ENCODE data around the gene MTMR3. TPM values are rescaled to one million over a fixed set of nuclear protein-coding genes. Genes with fewer than 3 reads are reported as not detected.

MTMR3 gene
- total RNA-seq, 1 donor: 26.9 TPM

DNA sequence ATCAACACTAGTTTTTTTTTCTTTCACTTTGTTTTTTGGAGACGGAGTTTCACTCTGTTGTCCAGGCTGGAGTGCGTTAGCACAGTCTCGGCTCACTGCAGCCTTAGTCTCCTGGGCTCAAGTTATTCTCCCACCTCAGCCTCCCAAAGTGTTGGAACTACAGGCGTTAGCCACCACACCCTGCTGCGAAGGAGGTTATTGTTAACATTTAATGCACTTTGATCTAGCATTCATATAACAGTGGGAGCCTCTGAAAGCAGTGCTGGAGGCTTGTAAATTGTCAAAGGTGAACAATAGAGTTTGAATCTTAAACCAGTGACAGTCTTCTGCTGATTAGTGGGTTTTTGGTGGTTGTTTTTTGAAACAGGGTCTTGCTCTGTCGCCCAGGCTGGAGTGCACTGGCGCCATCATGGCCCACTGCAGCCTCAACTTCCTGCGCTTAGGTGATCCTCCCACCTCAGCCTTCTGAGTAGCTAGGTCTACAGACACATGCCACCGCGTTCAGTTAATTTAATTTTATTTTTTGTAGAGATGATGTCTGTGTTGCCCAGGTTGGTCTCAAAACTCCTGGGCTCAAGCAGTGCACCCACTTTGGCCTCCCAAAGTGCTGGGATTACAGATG, 100.4 kb downstream of the MTMR3 start:
- H3K4me3 ChIP-seq (ENCODE audit: low read depth, low read length): no peak overlapping the region
- TF ChIP-seq, protein P1, sequence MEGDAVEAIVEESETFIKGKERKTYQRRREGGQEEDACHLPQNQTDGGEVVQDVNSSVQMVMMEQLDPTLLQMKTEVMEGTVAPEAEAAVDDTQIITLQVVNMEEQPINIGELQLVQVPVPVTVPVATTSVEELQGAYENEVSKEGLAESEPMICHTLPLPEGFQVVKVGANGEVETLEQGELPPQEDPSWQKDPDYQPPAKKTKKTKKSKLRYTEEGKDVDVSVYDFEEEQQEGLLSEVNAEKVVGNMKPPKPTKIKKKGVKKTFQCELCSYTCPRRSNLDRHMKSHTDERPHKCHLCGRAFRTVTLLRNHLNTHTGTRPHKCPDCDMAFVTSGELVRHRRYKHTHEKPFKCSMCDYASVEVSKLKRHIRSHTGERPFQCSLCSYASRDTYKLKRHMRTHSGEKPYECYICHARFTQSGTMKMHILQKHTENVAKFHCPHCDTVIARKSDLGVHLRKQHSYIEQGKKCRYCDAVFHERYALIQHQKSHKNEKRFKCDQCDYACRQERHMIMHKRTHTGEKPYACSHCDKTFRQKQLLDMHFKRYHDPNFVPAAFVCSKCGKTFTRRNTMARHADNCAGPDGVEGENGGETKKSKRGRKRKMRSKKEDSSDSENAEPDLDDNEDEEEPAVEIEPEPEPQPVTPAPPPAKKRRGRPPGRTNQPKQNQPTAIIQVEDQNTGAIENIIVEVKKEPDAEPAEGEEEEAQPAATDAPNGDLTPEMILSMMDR (IDR thresholded peaks at IDR 0.05; ENCODE audit: insufficient read depth, low read length): no peak
- DNase-seq (ENCODE audit: low read depth): no peak

DNA sequence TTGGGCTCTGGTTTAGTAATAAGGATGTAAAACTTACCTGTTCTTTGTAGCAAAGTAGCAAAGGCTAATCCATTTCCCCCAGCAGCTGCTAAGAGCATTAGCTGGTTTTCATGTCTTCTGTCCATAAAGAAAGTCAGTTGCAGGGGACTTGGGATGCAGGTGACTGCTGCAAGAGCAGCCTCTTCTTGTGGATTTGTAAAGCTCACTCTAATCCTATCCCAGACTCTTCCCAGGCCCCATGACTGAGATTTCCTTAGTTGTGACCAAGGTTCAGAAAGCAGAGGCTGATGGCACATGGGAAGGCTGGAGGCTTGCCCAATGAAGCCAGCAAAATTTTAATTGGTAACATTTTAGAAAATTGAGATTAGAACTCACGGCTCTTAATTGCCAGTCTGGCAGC, 102.9 kb downstream of the MTMR3 start:
- H3K4me3 ChIP-seq (ENCODE audit: low read depth, low read length): no peak overlapping the region
- no peak for DNase-seq (ENCODE audit: low read depth)
- TF ChIP-seq, protein P1 (IDR thresholded peaks at IDR 0.05; ENCODE audit: insufficient read depth, low read length): no peak

GRCh38 chr22:29987137-29987536, 104.2 kb downstream of the MTMR3 start:
- DNase-seq (ENCODE audit: low read depth): no peak
- H3K4me3 ChIP-seq (ENCODE audit: low read depth, low read length): no peak overlapping the region
- TF ChIP-seq, protein P1 (IDR thresholded peaks at IDR 0.05; ENCODE audit: insufficient read depth, low read length): no peak

GRCh38 chr22:29988719-29989118, 105.7 kb downstream of the MTMR3 start:
- no peak overlapping the region for H3K4me3 ChIP-seq (ENCODE audit: low read depth, low read length)
- TF ChIP-seq, protein P1 (IDR thresholded peaks at IDR 0.05; ENCODE audit: insufficient read depth, low read length): no peak
- DNase-seq (ENCODE audit: low read depth): peak; percentile 17

DNA sequence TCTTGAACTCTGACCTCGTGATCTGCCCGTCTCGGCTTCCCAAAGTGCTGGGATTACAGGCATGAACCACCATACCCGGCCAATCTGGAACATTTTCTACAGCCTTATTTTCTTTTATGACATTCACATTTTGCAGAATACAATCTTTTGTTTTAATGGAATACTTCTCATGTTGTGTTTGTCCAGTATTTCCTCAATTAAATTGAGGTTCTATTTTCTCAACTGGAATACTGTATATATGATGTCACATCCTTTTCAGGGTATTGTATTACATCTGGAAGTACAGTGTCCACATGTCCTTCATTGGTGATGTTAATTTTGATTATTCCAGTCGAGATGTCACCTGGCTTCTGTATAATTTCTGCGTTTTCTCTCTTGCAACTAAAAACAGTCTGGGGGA, 106.5 kb downstream of the MTMR3 start:
- TF ChIP-seq, protein P1 (IDR thresholded peaks at IDR 0.05; ENCODE audit: insufficient read depth, low read length): no peak
- no peak overlapping the region for H3K4me3 ChIP-seq (ENCODE audit: low read depth, low read length)
- no peak for DNase-seq (ENCODE audit: low read depth)

GRCh38 chr22:29992341-29993275, 109.6 kb downstream of the MTMR3 start:
- no peak for DNase-seq (ENCODE audit: low read depth)
- no peak overlapping the region for H3K4me3 ChIP-seq (ENCODE audit: low read depth, low read length)
- TF ChIP-seq, protein P1 (IDR thresholded peaks at IDR 0.05; ENCODE audit: insufficient read depth, low read length): no peak
